ENCODE data around the gene LRRC72. TPM values are rescaled to one million over a fixed set of nuclear protein-coding genes. Genes with fewer than 3 reads are reported as not detected.

The LRRC72 gene
- total RNA-seq, 1 donor from 2014 or later: not detected

DNA sequence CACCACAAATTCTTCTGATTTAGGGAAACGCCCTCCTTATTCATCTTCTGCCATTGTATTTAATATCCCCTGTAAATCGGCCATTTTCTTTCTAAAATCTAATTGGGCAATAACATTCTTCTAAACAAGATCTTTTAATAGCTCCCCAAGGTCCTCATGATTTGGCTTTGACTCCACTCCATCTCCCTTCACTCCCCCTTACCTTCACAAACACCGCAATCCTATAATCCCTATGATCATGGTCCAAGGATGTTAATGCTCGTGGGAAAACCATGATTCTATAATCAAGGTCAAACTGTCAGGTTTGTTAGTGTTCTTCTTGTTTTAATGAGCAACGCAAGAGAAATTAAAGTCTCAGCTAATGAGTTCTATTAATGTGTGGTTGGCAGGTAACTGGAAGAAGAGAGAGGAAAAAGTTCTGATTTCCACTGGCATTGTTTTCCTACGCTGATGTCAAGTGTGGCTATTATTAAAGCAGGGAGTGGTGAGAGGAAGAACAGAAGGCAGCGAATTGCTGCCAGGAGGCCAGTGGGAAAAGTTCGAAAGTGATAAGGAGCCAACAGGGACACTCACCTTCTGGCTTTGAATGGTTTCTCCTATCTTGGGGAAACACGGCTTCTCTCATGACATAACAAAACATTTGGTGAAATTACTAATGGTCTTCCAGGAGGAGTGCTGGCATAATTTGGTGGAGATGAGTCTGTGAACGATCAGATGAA lies 28.1 kb downstream of the LRRC72 start:
- no peaks in the 10 kb centered on the region for H3K9me3 Mint-ChIP-seq (ENCODE audit: unreplicated experiment)
- H3K4me1 Mint-ChIP-seq (ENCODE audit: unreplicated experiment): no peaks in the 10 kb centered on the region
- no peak overlapping the region for H3K27ac Mint-ChIP-seq (ENCODE audit: unreplicated experiment)
- no peak for DNase-seq (ENCODE audit: extremely low spot score, unreplicated experiment)
- H3K36me3 Mint-ChIP-seq (ENCODE audit: unreplicated experiment): no peaks in the 10 kb centered on the region
- peaks cover 3% of the 10 kb centered on the region for H3K27me3 Mint-ChIP-seq (ENCODE audit: unreplicated experiment)
- TF ChIP-seq, protein P1, sequence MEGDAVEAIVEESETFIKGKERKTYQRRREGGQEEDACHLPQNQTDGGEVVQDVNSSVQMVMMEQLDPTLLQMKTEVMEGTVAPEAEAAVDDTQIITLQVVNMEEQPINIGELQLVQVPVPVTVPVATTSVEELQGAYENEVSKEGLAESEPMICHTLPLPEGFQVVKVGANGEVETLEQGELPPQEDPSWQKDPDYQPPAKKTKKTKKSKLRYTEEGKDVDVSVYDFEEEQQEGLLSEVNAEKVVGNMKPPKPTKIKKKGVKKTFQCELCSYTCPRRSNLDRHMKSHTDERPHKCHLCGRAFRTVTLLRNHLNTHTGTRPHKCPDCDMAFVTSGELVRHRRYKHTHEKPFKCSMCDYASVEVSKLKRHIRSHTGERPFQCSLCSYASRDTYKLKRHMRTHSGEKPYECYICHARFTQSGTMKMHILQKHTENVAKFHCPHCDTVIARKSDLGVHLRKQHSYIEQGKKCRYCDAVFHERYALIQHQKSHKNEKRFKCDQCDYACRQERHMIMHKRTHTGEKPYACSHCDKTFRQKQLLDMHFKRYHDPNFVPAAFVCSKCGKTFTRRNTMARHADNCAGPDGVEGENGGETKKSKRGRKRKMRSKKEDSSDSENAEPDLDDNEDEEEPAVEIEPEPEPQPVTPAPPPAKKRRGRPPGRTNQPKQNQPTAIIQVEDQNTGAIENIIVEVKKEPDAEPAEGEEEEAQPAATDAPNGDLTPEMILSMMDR (IDR thresholded peaks at IDR 0.05): no peak
- H3K4me3 Mint-ChIP-seq (ENCODE audit: unreplicated experiment): no peak overlapping the region

DNA sequence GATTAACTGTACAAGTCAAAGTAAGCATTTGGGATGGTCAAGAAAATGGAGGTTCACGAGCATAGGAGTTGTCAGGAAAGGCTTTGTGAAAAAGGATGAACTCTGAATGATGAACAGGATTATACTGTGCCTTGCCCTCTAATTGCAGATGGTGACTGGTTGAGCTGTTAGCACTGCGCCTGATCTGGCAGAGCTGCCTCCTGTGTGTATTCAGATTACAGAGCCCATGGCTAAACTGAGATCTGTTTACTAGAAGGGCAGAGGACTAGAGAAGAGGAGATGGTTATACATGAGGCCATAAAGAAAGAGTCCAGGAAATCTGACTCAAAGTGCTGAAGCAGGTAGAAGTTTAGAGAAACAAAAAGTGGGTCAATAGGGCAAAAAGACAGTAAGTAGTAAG lies 29.7 kb downstream of the LRRC72 start:
- Mint-ChIP-seq H3K36me3 (ENCODE audit: unreplicated experiment) (no peaks in the 10 kb centered on the region), H3K4me1 (ENCODE audit: unreplicated experiment) (no peaks in the 10 kb centered on the region), H3K4me3 (ENCODE audit: unreplicated experiment) (no peak overlapping the region), H3K9me3 (ENCODE audit: unreplicated experiment) (no peaks in the 10 kb centered on the region), H3K27ac (ENCODE audit: unreplicated experiment) (no peak overlapping the region), H3K27me3 (ENCODE audit: unreplicated experiment) (peaks cover 3% of the 10 kb centered on the region)
- DNase-seq (ENCODE audit: extremely low spot score, unreplicated experiment): no peak
- TF ChIP-seq, protein P1 (IDR thresholded peaks at IDR 0.05): no peak

DNA sequence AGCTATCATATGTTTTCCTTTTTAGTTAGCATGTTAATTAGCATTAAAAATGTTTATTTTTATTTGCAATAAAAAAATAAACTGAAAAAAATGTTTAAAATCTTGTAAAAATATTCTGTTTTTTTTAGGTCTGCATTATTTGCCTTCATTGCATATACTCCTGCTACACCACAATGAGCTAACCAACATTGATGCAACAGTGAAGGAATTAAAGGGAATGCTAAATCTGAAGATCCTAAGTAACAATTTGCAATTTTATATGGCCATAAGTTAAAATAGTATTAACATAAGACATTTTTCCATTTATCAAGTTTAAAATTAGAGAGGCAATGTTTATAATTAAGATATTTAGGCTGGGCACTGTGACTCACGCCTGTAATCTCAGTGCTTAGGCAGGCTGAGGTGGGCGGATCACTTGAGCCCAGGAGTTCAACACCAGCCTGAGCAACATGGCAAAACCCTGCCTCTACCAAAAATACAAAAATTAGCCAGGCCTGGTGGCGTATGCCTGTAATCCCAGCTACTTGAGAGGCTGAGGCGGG lies 32.2 kb downstream of the LRRC72 start:
- H3K9me3 Mint-ChIP-seq (ENCODE audit: unreplicated experiment): no peaks in the 10 kb centered on the region
- no peaks in the 10 kb centered on the region for H3K36me3 Mint-ChIP-seq (ENCODE audit: unreplicated experiment)
- no peak overlapping the region for H3K27ac Mint-ChIP-seq (ENCODE audit: unreplicated experiment)
- no peak for DNase-seq (ENCODE audit: extremely low spot score, unreplicated experiment)
- H3K4me3 Mint-ChIP-seq (ENCODE audit: unreplicated experiment): no peak overlapping the region
- TF ChIP-seq, protein P1 (IDR thresholded peaks at IDR 0.05): no peak
- no peaks in the 10 kb centered on the region for H3K27me3 Mint-ChIP-seq (ENCODE audit: unreplicated experiment)
- H3K4me1 Mint-ChIP-seq (ENCODE audit: unreplicated experiment): peaks cover 7% of the 10 kb centered on the region

DNA sequence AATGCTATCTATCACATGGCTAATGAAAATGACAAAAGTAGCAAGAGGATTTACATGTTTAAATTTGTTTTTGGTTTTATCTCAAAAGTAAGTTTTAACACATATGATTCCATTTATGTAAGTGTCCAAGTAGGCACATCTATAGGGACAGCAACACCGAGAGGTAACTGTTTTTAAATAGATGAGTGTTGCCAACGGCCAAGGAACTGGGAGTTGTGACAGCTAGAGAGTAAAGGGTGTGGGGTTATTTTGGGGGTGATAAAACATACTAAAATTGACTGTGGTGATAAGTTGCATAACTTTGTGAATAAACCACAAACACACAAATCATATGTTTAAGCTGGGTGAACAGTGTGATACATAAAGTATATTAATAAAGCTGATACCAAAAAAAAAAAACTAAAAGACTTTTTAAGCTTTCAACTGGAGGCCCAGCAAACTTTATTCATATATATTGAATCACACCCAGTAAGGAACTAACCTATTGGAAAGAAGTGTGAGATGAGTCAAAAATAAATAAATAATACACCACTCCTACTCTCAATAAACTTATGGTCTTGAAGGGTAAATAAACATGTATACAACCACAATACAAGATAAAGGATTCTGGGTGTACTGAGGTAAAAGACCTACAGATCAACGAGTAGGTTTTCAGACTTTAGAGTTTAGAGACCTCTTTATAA lies 33.0 kb downstream of the LRRC72 start:
- Mint-ChIP-seq H3K36me3 (ENCODE audit: unreplicated experiment) (no peaks in the 10 kb centered on the region), H3K27ac (ENCODE audit: unreplicated experiment) (no peak overlapping the region), H3K27me3 (ENCODE audit: unreplicated experiment) (no peaks in the 10 kb centered on the region), H3K9me3 (ENCODE audit: unreplicated experiment) (no peaks in the 10 kb centered on the region), H3K4me1 (ENCODE audit: unreplicated experiment) (peaks cover 13% of the 10 kb centered on the region), H3K4me3 (ENCODE audit: unreplicated experiment) (no peak overlapping the region)
- DNase-seq (ENCODE audit: extremely low spot score, unreplicated experiment): no peak
- TF ChIP-seq, protein P1 (IDR thresholded peaks at IDR 0.05): no peak

DNA sequence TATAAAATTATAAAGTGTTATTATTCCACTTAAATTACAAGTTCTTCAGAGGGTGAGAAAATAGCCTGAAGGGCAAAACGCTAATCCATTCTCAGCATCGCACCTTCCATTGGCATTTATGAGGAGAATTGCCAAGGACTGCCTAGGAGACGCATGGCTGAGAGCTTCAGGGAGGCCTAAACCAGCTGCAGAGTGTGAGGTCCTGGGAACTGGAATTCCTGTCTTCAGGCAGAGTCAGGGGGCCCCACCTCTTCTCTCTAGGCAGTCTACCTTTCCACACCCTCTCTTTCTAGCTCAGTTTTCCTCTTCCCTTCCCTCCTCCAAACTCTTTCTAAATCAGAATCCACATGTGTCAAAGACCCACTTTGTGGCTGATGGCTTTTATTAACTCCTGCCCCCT lies 35.3 kb downstream of the LRRC72 start:
- no peak overlapping the region for H3K27ac Mint-ChIP-seq (ENCODE audit: unreplicated experiment)
- TF ChIP-seq, protein P1 (IDR thresholded peaks at IDR 0.05): no peak
- H3K27me3 Mint-ChIP-seq (ENCODE audit: unreplicated experiment): no peaks in the 10 kb centered on the region
- peaks cover 15% of the 10 kb centered on the region for H3K4me1 Mint-ChIP-seq (ENCODE audit: unreplicated experiment)
- no peaks in the 10 kb centered on the region for H3K36me3 Mint-ChIP-seq (ENCODE audit: unreplicated experiment)
- H3K4me3 Mint-ChIP-seq (ENCODE audit: unreplicated experiment): no peak overlapping the region
- no peak for DNase-seq (ENCODE audit: extremely low spot score, unreplicated experiment)
- no peaks in the 10 kb centered on the region for H3K9me3 Mint-ChIP-seq (ENCODE audit: unreplicated experiment)
